GM21529 (cell line): ENCODE results near the gene PRAC2.

Experiments used
- ATAC-seq: cut with Tn5 transposase; IDR thresholded peaks from one replicate; pipeline ENCODE4 v1.9.1; 2021; ENCODE audit not compliant: unreplicated experiment

The PRAC2 gene

DNA sequence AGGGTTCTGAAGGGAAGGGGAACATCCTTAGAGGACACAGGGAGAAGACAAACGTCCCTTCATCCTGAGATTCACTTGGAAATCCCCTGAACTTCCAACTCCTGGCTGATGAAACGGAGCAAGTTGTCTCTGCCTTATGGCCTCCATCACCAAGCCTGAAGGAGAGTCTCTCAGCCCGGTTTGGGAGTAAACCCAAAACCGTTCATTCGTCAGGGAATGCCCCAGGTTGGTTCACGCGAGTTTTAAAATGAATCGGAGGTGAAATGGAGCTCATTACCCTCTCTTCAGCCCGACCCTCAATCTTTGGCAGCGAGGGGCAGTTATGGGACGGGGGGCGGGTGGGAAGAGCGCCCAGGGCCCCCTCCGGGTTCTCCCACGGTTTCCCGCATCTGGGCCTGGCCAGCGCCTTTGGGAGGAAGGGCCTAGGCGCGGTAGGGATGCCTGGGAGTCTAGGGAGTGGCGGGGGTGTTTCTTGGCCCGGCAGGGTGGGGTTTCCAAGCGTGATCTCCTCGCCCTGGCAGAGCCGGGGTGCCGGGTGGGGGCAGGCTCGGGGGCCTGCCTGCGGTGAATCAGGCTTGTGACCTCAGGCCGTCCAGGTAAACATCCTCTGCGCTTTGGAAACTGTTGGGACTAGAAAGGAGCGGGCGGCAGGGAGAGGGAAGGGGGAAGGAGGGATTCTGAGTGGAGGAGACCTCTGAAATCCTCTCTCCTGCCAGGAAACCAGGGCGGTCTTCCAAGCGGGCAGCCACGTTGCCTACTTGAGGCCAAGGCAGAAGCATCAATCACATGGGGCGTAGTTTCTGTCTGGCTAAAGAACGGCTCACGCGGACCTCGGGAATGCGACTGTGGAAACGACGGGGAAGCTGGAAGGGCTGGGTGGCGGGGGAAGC lies 29.7 kb downstream of the PRAC2 start:
- no peak for ATAC-seq

- ATAC-seq: no peak
Observed at GRCh38 chr17:48753794-48754499, 31.0 kb downstream of the PRAC2 start.

GRCh38 chr17:48754500-48755261 lies 31.7 kb downstream of the PRAC2 start:
- ATAC-seq: no peak

DNA sequence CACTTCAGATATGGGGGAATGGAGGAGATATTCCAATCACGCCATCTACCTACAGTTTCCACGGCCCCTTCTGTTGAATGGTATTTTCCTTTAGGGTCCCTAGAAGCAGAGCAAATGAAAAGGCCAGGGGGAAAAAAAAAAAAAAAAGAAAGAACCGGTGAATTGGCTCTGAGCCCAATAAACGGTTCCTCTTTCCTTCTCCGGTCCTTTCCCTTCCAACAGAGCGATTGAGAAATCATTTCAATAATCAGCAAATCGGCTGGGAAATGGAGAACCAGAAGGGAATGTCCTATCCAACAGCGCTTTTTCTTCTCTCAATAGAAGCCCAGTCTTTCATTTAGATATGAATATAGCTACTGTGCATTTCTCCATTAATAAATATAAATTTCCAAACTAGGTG lies 32.4 kb downstream of the PRAC2 start:
- no peak for ATAC-seq

DNA sequence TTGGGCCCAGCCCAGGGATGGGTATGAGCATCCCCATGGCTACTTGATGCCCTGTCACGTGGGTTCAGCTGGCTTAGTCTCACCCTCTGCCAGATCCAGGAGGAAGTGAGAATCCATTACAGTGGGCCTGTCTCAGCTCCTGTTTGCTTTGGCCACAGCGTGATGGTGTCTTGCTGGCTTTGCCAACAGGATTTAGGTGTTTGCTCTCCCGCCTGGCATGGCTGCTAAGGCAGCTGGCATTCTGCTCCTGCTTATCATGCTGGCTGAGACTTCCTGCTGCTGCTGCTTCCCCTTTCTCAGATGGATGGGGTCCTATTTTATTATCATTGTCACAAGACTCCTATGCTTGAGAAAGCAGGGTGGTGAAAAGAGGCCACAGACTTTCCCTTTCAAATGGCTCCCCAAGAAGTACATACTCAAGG lies 33.9 kb downstream of the PRAC2 start:
- no peak for ATAC-seq

GRCh38 chr17:48757524-48757961 lies 34.6 kb downstream of the PRAC2 start:
- no peak for ATAC-seq

GRCh38 chr17:48759288-48759687 lies 36.3 kb downstream of the PRAC2 start:
- ATAC-seq: no peak

GRCh38 chr17:48760411-48760810 lies 37.4 kb downstream of the PRAC2 start:
- ATAC-seq: no peak

- ATAC-seq: no peak
Observed at GRCh38 chr17:48761114-48761513, 38.1 kb downstream of the PRAC2 start.

DNA sequence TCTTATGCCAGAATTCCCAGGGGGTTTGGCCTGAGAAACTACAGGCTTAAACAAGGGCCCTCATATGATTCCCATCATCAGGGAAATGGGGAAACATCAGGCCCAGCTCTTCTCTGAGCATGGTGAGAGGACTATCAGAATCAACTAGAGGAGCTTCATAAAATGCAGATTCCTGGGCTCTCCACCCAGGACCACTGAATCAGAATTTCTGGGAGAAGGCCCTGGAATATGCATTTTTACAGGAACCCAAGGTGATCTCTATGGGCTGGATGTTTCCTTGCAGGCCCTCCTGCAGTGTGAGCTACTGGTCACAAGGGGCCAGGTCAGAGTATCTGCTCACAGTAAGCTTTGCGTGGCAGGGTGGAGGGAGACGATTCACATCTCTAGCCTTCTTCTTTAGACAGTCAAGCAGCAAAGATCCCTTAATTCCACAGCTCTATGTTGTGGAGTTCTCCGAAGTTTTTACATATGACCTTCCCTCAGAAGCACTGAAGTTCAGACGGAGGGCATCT lies 44.3 kb downstream of the PRAC2 start:
- ATAC-seq: no peak

DNA sequence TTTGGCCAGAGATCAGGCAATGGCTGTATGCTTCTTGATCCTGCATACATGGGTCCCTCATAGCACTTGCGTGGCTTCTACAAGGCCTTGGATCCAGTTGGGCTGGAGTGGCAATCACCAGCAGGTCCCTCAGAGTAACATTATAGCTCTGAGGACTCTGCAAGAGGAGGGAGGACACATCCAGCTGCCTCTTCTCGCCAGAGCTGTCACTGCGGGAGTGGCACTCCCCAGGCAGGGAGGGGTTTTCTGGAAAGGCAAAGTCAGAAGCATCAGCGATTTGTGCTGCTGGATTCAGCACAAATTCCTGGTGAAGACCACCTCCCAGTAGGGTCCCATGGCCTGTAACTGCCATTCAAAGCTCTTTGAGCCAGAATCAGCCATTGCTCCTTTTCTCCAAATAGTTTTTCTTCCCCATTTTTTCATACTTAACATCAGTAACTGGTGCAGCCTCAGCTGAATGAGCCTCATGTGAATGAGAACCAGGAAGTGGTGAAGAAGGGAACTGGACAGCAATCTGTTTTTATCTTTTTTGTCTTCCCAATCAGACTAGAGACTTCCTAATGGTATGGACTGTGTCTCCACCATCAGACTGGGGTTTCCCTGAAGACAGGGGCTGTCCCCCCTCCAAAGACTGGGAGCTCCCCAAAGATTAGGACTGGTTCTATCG lies 46.2 kb downstream of the PRAC2 start:
- ATAC-seq: no peak

DNA sequence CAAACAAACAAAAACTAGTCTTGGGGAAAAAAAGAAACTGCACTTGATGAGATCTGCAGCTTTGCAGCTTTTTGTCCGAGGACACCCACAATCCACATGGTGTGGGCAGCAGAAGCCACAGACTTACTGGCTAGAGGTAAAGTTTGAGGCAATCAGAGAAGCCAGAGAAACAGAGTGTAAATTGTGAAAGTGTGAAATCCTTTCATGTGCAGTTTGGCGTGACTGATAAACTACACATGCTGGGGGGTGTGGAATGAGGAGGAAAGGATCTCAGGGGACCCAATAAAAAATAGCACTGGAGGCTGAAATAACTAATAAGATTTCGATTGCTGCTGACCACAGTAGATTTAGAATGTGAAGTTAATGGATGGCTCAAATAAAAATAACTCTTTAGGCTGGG lies 48.0 kb downstream of the PRAC2 start:
- ATAC-seq: no peak

GRCh38 chr17:48773245-48773644 lies 50.3 kb downstream of the PRAC2 start:
- ATAC-seq: no peak
